Activated CD4-positive, alpha-beta T cell treated with anti-CD3 and anti-CD28 coated beads, Interleukin-2, amount 50 U/mL, for 4 hours (primary cell): ENCODE measurements around the gene ELP4.

Experiments
- DNase-seq, 2 experiments: peaks; one replicate each; pipeline ENCODE4 v3.0.0-alpha.2; 2020

The ELP4 gene

GRCh38 chr11:31802000-31802551 is 292.5 kb downstream of the ELP4 start:
- no peak for DNase-seq

- DNase-seq: no peak
Observed at GRCh38 chr11:31802609-31802989, 293.0 kb downstream of the ELP4 start.

- DNase-seq: no peak
Observed at GRCh38 chr11:31802990-31803812, 293.6 kb downstream of the ELP4 start.

GRCh38 chr11:31803813-31804311 is 294.3 kb downstream of the ELP4 start:
- no peak for DNase-seq

GRCh38 chr11:31804312-31805036 is 294.9 kb downstream of the ELP4 start:
- DNase-seq: no peak

- no peak for DNase-seq
Observed at GRCh38 chr11:31805037-31805628, 295.6 kb downstream of the ELP4 start.

- no peak for DNase-seq
Observed at GRCh38 chr11:31805629-31806185, 296.1 kb downstream of the ELP4 start.

- no peak for DNase-seq
Observed at GRCh38 chr11:31806186-31806927, 296.8 kb downstream of the ELP4 start.

- DNase-seq: no peak
Observed at GRCh38 chr11:31806928-31807798, 297.6 kb downstream of the ELP4 start.

- DNase-seq: no peak
Observed at GRCh38 chr11:31807799-31808667, 298.5 kb downstream of the ELP4 start.

GRCh38 chr11:31808721-31809540 is 299.4 kb downstream of the ELP4 start:
- DNase-seq: no peak

GRCh38 chr11:31809541-31809856 is 299.9 kb downstream of the ELP4 start:
- no peak for DNase-seq

GRCh38 chr11:31809857-31810778 is 300.6 kb downstream of the ELP4 start:
- DNase-seq: no peak

GRCh38 chr11:31810779-31811647 is 301.4 kb downstream of the ELP4 start, which contains the start of gene PAX6:
PAX6 (minus strand) TSS chr11:31811322; CDS start chr11:31806411, 4,911 bp downstream.
- DNase-seq: no peak

GRCh38 chr11:31812383-31813381 is 303.1 kb downstream of the ELP4 start:
- DNase-seq: no peak
